ENCODE results near the gene KIAA2012.
A peak's percentile ranks its signal among the peaks of the same experiment; 100 is the strongest.

The KIAA2012 gene

GRCh38 chr2:202072737-202073401 lies at the start of gene KIAA2012:
Gene KIAA2012, plus strand, starts transcription at chr2:202073255. Its CDS starts 373 bp downstream, at chr2:202073628.
- DNase-seq, result peak in 2 of 3 experiments; percentile 54 to 83

- DNase-seq, result peak in 1 of 3 experiments; percentile 83
Observed at GRCh38 chr2:202023904-202024266, 49.2 kb upstream of the KIAA2012 start.

- DNase-seq, result no peak
Observed at GRCh38 chr2:202024871-202025270, 48.2 kb upstream of the KIAA2012 start.

GRCh38 chr2:202025816-202026215 lies 47.2 kb upstream of the KIAA2012 start:
- no peak for DNase-seq

GRCh38 chr2:202026507-202026906 lies 46.5 kb upstream of the KIAA2012 start:
- no peak for DNase-seq

GRCh38 chr2:202030691-202031090 lies 42.4 kb upstream of the KIAA2012 start:
- DNase-seq, result no peak

- no peak for DNase-seq
Observed at GRCh38 chr2:202031246-202031951, 41.7 kb upstream of the KIAA2012 start.

GRCh38 chr2:202032846-202033316 lies 40.2 kb upstream of the KIAA2012 start:
- DNase-seq, result no peak

- DNase-seq, result peak; percentile 62 to 85 (median 83)
Observed at GRCh38 chr2:202033317-202034248, 39.5 kb upstream of the KIAA2012 start, which contains the start of gene FZD7. Gene FZD7, plus strand, starts transcription at chr2:202033855. Its CDS starts 793 bp downstream, at chr2:202034648.

GRCh38 chr2:202034249-202035088 lies 38.6 kb upstream of the KIAA2012 start:
- DNase-seq, result peak; percentile 13 to 69 (median 68)

GRCh38 chr2:202035089-202035940 lies 37.7 kb upstream of the KIAA2012 start:
- peak in 2 of 3 experiments; percentile 40 to 56 for DNase-seq

- no peak for DNase-seq
Observed at GRCh38 chr2:202035941-202036372, 37.1 kb upstream of the KIAA2012 start.

GRCh38 chr2:202036601-202037037 lies 36.4 kb upstream of the KIAA2012 start:
- DNase-seq, result no peak

GRCh38 chr2:202037086-202037485 lies 36.0 kb upstream of the KIAA2012 start:
- DNase-seq, result no peak

- DNase-seq, result no peak
Observed at GRCh38 chr2:202038471-202039277, 34.4 kb upstream of the KIAA2012 start.

GRCh38 chr2:202039278-202040078 lies 33.6 kb upstream of the KIAA2012 start:
- peak; percentile 16 to 64 (median 26) for DNase-seq

GRCh38 chr2:202040079-202040844 lies 32.8 kb upstream of the KIAA2012 start:
- DNase-seq, result peak in 2 of 3 experiments; percentile 23 to 36

- no peak for DNase-seq
Observed at GRCh38 chr2:202042444-202042843, 30.6 kb upstream of the KIAA2012 start.
